ENCODE results near the gene SKIL.

Gene SKIL

DNA sequence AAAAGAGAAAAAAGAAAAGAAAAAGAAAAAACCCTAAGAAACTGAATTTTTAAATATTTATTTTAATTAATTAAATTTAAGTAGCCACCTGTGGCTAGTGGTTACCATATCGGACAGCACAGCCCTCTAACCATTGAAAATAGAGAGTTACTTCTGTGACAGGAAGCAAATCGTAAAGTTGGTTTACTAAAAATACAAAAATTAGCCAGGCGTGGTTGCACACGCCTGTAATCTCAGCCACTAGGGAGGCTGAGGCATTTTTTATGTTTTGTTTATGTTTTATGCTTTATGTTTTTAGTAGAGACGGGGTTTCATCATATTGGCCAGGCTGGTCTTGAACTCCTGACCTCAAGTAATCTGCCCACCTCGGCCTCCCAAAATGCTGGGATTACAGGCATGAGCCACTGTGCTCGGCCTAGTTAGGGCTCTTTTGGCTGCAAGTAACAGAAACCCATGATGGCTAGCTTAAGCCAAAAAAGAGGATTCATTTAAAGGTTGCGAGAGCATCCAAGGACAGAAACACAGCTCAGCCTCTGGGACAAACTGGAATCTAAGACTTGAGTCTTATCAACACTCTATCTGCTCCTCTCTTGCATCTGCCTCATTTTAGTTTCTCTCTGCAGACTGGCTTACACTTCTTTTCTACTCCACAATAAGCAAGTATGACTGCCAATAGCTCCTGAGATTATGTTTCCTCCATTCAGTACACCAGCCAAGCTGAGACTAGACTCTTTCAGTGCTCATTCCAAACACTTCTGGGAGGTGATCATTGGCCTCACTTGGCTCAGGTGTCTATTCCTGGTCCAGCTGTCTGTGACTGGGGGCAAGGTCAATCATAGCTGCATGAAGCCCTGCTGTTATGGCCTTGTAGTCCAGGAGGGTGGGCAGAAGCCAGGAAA, 6.8 kb upstream of the SKIL start:
- DNase-seq, result no peak

DNA sequence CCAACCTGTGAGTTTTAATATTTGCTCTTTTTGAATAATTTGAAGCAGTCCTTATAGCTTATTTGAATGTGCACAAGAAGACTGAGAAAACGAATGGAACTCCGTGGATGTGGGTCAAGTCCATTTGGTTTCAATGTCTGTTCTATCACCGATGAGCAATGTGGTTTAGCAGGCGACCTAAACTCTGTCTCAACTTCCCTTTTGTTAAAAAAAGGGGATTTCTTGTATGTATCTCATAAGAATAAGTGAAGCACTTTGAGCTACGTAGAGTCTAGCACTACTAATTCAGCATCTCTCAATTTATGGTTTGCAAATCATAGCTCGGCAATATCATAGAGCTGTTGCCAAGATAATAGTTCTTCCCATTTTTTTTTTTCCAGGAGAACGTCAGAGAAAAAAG, 4.6 kb upstream of the SKIL start:
- DNase-seq, result no peak

DNA sequence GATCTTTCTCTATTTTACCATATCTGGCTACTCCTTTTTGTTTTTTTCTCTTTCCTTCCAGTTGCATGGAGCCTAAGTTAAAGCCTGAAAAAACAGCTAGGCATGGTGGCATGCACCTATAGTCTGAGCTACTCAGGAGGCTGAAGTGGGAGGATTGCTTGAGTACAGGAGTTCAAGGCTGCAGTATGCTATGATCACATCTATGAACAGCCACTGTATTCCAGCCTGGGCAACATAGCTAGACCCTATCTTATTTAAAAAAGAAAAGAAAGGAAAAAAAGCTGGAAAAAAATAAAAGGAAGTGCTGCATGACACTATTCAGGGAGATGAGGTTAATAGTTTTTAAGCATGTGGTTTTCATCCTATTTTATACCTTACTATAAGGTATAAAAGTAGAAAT, 4.0 kb upstream of the SKIL start:
- DNase-seq, result no peak

DNA sequence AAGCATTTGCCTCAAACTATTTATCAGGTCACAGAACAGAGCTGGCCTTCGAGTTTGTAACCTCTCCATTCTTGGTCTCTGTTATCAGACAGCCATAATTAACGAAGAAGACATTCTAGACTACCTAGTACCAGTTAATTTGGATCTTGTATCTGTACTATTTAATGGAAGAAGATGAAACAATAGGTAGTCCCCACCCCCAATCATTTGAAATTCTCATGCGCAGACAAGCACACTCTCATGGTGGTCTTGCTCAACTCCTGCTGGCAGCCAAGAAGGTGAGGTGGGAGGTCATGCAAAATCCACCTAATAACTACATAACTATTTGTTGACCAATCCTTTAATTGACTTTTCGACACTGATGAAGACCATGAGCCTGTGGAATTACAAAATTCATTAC, 2.8 kb upstream of the SKIL start:
- no peak for DNase-seq

DNA sequence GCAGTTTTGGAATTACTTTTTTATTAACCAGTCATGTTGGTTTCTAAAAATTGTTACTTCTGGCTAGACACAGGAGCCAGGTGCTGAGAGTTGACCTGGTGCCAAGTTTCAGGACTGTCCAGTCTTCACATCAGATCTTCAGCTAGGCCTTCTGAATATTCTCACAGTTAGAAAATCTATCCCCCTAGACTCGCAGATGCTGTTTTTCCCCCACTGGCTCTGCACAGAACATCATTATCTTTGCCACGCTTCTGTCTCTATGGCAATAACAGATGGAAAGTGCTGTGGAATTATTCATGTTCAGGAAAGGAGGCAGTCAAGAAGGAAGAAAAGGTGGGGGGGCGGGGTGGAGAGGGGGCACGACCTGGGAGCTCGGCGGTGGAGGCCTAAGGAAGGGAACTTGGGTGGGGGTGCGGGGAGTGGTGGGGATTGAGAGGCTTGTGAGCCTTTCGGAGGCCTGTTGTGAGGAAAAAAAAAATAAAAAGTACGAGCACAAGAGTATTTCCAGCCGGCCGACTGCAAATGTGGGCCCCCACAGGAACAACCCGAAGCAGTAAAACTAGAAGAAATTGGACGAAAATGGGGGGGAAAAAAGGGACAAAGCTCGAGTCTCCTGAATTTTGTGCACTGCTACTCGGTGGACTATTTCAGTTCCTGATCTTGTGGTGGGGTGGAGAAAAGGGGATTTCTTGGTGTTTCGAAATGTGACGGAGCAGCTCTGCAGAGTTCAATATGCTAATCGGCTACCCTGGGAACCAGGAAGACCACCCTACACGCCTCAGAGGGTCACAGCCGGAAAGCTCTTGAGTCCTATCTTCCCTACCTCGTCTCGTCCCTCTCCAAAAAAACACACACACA, 1.5 kb upstream of the SKIL start:
- DNase-seq, result no peak

DNA sequence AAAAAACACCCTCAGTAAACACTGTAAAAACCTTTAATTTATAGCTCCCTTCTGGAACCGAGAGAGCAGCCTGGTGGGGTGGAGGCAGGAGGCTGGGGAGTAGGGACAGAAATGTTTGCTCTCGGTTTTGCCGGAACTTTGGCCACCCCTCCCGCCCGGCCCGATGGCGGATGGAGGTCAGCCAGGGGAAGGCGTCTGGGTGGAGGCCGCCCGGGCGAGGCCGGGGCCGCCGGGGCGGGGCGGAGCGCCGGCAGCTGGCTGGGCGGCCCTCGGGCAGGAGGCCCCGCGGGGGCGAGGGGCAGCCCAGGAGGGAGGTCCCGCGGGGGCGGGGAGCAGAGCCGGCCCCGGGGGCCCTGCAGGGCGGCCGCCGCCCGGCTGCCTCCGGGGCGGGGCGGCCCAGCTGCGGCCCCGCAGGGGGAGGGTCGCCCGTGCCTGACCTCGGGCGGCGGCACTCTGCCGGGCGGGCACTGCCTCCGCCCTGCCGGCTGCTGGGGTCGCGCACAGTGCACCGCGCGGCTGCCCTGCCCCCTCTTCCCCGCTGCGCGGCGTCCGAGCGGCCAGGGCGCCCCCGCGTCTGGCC, 829 bp upstream of the SKIL start:
- peak; percentile 41 for DNase-seq

DNA sequence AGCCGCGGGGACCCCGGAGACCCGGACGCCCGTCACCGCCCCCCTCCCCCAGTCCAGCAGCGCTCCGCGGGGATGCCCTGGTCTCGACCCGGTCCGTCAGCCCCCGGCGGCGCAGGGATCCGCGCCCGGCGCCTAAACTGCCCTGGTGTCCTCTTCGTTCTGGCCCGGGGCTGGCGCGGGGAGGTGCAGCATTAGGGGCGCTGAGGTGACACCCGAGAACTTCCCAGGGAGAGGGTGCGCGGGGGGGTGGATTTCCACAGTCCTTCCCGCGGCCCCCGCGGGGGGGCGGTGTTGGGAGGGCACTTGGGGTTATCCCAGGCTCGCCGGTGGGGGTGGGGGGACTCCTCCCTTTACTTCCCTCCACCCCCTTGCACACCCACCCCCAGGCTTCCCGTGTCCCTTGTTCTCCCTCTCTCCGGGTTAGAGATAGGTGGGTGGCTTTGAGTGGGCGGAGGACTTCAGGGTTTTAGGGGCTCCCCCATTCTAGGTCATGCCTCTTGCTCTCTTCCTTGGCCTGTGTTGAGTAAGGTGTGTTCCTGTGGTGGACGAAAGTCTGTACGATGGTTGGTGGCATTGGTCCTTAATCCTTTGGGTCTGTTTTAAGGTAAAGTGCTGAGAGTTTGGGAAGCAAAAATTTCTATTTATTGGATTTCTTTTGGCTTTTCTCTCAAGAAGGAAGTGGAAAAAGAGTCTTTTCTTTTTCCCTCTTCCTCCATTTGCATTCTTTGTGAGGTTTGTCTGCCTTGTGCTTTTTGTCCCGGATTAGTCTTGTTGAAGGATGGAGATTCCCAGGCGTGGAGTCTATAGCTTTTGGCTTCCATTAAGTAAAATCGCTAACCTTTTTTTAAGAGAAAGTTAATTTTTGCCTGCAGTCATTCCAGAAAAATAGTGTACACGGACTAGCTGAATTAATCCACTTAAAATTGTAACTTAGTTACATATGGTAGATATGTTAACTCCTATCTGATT, 811 bp downstream of the SKIL start:
- DNase-seq, result peak; percentile 70

DNA sequence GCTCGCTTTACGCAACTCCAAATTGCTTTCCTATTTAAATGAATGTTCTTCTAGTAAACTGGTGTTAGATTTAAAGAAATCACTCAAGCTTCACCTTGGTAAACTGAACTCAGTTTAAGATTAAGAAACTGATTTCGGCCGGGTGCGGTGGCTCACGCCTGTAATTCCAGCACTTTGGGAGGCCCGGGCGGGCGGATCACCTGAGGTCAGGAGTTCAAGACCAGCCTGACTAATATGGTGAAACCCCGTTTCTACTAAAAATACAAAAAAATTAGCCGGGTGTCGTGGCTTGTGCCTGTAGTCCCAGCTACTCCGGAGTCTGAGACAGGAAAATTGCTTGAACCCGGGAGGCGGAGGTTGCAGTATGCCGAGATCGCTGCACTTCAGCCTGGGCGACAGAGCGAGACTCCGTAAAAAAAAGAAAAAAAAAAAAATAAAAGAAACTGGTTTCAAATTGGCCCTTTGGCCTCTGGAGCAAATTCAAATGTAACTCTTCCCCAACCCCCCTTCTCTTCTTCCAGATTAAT, 1.7 kb downstream of the SKIL start:
- DNase-seq, result no peak

DNA sequence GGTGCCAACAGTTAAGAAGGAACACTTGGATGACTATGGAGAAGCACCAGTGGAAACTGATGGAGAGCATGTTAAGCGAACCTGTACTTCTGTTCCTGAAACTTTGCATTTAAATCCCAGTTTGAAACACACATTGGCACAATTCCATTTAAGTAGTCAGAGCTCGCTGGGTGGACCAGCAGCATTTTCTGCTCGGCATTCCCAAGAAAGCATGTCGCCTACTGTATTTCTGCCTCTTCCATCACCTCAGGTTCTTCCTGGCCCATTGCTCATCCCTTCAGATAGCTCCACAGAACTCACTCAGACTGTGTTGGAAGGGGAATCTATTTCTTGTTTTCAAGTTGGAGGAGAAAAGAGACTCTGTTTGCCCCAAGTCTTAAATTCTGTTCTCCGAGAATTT, 3.0 kb downstream of the SKIL start:
- no peak for DNase-seq

DNA sequence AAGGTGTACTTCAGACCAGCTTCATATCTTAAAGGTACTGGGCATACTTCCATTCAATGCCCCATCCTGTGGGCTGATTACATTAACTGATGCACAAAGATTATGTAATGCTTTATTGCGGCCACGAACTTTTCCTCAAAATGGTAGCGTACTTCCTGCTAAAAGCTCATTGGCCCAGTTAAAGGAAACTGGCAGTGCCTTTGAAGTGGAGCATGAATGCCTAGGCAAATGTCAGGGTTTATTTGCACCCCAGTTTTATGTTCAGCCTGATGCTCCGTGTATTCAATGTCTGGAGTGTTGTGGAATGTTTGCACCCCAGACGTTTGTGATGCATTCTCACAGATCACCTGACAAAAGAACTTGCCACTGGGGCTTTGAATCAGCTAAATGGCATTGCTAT, 3.4 kb downstream of the SKIL start:
- DNase-seq, result no peak

DNA sequence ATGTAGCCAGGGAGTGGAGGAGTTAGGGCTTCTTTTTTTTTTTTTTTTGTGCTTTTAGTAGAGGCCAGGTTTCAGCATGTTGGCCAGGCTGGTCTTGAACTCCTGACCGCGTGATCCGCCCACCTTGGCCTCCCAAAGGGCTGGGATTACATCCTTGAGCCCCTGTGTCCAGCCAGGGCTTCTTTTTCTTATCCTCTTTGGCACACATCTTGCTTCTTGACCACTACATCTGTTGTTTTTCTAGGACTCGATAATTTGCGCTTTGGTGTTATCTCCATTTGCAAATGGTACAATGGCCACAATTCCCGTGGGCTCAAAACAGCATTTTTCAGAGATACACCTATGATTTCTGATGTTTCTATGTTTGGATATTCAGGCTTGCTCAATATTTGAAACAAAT, 4.2 kb downstream of the SKIL start:
- no peak for DNase-seq

DNA sequence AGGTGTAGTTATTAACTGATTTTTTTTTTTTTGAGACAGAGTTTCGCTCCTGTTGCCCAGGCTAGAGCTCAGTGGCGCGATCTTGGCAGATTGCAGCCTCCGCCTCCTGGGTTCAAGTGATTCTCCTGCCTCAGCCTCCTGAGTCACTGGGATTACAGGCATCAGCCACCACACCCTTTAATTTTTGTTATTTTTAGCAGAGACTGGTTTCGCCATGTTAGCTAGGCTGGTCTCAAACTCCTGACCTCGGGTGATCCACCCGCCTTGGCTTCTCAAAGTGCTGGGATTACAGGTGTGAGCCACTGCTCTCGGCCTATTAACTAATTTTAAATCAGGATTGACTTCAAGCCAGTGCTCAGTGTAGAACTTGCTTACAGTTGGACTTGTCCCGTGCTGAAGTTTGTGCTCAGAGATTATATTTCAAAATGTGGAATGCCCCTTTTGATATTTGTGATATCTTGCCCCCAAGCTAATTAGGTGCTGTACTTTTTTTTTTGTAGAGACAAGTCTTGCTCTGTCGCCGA, 6.0 kb downstream of the SKIL start:
- no peak for DNase-seq

DNA sequence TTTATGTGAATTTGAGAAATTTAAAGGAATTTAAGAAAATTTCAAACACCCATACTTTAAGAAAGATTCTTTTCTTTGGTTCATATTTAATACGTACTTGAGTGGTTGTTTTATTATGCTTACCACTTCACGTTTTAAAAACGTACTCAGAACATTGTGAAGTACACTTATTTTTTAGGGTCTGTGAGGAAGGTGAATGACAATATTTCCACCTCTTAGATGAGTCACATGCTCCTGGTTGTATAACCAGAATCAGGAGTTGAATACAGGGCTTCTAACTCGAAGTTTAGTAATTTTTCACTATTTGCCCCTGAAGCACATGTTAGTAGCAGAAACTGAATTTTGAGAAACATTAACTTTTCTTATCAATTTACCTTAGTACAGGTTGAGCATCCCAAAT, 7.5 kb downstream of the SKIL start:
- no peak for DNase-seq

DNA sequence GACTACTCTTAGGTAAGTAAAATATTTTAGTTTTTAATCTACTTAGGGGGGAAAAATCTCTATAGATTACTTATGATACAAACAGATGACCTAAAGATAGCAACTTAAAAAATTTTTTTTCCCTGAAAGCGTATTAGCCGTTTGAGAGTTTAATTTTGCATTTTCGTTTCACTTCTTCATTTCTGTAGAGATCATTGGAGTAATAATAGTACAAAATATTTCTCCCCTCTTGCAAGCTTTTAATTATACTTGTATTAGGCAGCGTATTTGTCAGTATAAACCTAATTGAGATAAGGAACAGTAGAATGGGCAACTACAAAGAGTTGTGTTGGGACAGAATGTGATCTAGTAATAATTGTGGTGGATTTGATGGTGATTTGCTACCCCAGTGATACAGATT, 10.3 kb downstream of the SKIL start:
- no peak for DNase-seq

DNA sequence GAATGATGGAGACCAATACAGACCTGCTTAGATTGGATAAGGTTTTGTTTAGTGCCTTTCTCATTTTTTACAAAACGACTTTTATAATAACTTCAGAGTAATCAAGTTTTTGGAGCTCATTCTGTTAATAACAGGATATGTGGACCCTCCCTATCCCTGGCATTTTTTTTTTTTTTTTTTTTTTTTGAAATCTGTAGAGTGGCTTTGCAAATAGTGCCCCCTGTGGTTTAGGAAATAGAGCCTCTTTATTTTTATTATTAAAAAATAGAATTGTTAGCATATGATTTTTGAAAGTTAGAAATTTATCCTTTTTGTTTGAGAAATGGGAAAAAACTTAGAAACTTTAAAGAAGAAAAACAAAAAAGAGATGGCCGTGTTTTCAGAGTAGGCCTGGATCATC, 11.4 kb downstream of the SKIL start:
- no peak for DNase-seq

DNA sequence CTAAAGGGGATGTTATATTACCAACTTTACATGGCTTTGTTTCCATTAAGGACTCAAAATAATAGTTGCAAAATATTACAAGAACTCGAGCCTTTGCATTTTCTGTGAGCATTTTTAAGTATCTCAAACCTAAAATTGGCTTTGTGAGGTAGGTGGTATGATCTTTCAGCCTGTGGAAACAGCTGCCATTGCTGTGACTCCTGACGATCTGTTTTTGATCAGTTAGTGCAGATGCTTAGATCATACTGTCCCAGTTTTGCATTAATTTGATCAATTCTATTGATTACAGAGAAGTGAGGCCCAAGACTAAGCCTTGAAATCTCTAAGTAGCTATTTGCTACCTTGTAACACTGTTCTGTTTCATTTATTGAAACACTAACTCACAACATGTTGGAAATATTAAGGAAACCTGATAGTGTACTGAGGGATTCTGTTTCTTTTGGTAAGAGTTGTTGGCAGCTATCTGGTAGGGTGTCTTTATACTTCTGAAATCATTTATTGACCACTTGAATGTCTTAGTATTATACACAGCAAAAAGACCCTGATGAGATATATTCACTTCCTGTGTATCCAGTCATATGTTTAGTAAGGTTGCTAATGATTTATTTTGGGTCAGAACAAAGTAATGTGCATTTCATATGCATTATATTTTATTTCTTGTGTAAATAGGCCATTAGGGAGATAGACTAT, 14.8 kb downstream of the SKIL start:
- no peak for DNase-seq

DNA sequence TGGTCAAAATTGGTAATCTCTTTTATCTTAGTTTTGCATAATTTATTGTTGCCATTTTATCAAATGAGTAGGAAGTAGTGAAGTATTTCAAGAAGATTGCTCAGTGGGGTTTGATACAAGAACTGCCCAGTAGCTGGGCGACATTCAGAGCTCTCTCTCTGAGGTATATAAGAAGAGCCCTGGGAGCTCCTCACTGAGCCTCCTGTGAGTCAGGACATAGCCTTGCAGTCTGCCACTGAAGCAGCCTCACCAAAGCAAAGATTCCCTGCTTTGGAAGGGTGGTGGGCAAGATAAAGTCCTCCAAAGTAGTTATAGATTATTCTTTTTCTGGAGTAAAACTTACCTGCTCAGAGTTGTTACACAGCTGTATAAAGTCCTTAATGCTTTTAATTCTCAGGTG, 26.1 kb downstream of the SKIL start:
- no peak for DNase-seq

DNA sequence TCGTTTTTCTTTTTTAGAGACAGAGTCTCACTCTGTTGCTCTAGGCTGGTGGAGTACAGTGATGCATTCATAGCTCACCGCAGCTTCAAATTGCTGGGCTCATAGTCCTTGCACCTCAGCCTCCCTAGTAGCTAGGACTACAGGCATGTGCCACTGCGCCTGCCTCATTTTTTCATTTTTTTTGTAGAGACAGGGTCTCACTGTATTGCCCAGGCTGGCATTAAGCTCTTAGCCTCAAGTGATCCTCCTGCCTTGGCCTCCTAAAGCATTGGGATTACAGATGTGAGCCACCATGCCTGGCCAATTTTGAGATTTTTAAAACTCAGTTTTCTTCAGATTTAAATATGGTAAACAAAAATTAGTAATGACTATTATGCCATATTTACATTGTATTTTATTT, 29.0 kb downstream of the SKIL start:
- DNase-seq, result no peak

DNA sequence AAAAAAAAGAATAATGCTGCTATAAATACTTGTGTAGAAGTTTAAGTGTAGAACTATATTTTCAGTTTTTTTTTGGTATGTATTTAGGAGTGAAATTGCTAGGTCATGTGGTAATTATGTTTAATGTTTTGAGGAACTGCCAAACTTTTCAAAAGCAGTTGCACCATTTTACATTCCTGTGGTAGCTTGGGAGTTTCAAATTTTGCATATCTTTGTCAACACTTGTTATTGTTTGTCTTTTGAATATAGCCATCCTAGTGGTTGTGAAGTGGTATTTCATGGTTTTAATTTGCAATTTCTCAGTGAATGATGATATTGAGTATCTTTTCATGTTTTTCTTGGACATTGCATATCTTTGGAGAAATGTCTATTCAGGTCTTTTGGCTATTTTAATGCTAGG, 30.4 kb downstream of the SKIL start:
- DNase-seq, result no peak

DNA sequence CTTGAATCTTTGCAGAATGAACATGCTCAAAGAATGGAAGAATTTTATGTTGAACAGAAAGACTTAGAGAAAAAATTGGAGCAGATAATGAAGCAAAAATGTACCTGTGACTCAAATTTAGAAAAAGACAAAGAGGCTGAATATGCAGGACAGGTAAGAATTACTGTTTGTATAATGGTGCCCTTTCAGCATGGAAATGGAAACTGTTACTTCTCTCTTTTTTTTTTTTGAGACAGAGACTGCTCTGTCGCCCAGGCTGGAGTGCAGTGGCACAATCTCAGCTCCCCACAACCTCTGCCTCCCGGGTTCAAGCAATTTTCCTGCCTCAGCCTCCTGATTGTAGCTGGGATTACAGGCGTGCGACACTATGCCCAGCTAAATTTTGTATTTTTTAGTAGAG, 33.6 kb downstream of the SKIL start:
- no peak for DNase-seq

DNA sequence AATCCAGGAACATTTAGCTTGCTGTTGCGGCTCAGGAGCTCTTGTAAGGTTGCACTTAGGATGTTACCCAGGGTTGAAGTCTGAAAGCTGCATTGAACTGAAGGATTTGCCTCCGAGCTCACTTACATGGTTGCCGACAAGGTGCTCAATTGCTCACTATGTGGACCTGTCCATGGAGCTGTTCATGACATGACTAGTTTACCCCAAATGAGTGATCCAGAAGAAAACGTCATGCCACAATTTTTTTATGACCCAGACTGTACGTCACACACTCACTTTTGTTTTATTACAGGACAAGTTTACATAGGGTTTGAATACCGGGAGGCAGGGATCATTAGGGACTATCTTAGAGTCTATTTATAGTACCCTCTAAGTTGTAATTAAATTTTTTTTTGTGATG, 40.2 kb downstream of the SKIL start:
- no peak for DNase-seq

DNA sequence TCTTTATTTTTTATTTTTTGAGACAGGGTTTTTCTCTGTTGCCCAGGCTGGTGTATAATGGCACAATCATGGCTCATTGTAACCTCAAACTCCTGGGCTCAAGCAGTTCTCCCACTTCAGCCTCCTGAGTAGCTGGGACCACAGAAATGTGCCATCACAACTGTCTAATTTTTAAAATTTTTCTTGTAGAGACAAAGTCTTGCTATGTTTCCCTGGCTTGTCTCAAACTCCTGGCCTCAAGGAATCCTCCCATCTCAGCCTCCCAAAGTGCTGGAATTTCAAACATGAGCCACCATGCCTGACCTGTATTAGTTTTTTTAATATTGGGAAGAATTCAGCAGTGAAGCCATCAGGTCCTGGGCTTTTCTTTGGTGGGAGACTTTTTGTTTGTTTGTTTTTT, 47.6 kb downstream of the SKIL start:
- DNase-seq, result no peak

Measured in activated naive CD4-positive, alpha-beta T cell treated with anti-CD3 and anti-CD28 coated beads, Interleukin-2, amount 50 U/mL, for 16 hours (primary cell).